Measurements from ENCODE around the gene RALA.
A peak's percentile ranks its signal among the peaks of the same experiment; 100 is the strongest.
"Not testable (repeated sequence)": the region's sequence is repeated elsewhere in the genome, so short reads cannot be mapped to it uniquely, and the experiment has no call there.

RALA gene

DNA sequence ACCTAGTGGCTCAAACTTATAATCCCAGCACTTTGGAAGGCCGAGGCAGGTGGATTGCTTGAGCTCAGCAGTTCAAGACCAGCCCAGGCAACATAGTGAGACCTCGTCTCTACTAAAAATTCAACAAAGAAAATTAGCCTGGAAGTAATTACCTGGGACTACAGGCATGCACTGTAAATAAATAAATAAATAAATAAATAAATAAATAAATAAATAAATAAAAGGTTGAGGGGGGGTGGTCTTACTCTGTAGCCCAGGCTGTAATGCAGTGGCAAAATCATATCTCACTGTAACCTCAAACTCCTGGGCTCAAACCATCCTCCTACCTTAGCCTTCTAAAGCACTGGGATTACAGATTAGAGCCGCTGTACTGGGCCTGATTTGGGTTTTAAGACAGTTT, 50.5 kb downstream of the RALA start:
- no peak for DNase-seq
- Mint-ChIP-seq H3K36me3 (ENCODE audit: low read depth) (peaks cover 22% of the 10 kb centered on the region), H3K4me3 (no peak overlapping the region), H3K27me3 (no peaks in the 10 kb centered on the region), H3K9me3 (peaks cover 4% of the 10 kb centered on the region), H3K4me1 (peaks cover 14% of the 10 kb centered on the region), H3K27ac (no peak overlapping the region)
- no peak for ATAC-seq

DNA sequence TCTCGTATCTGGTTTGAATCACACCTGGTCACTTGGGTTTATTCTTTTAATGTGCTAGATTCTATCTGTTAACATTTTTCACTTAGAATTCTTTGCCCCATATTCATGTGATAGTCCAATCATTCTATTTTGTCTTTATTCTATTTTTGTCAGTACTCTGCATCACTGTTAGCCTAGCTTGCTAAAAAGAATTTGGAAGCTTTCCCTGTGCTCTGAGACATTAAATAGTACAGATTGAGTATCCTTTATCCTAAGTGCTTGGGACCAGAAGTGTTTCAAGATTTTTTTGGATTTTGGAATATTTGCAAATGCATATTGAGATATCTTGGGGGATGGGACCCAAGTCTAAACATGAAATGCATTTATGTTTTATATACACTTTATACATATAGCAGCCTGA, 51.0 kb downstream of the RALA start:
- peaks cover 16% of the 10 kb centered on the region for H3K4me1 Mint-ChIP-seq
- no peak overlapping the region for H3K4me3 Mint-ChIP-seq
- no peak for DNase-seq
- ATAC-seq = no peak
- no peaks in the 10 kb centered on the region for H3K27me3 Mint-ChIP-seq
- H3K27ac Mint-ChIP-seq = no peak overlapping the region
- H3K9me3 Mint-ChIP-seq = peaks cover 4% of the 10 kb centered on the region
- peaks cover 21% of the 10 kb centered on the region for H3K36me3 Mint-ChIP-seq (ENCODE audit: low read depth)

DNA sequence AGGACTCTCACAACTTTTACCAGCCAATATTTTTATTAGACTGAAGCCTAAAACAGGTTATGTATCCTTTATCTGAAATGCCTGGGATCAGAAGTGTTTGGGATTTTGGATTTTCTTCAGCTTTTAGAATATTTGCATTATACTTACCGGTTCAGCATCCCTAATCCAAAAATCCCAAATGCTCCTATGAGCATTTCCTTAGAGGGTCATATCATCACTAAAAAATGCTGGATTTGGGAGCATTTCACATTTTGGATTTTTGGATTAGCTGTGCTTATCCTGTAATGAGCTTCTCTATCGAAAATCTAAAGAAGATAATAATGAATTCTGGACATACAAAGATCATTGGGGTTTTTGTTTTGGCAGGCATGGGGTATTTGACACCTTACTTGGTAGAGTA, 53.0 kb downstream of the RALA start:
- Mint-ChIP-seq H3K27me3 (no peaks in the 10 kb centered on the region), H3K27ac (no peak overlapping the region)
- no peak for ATAC-seq

DNA sequence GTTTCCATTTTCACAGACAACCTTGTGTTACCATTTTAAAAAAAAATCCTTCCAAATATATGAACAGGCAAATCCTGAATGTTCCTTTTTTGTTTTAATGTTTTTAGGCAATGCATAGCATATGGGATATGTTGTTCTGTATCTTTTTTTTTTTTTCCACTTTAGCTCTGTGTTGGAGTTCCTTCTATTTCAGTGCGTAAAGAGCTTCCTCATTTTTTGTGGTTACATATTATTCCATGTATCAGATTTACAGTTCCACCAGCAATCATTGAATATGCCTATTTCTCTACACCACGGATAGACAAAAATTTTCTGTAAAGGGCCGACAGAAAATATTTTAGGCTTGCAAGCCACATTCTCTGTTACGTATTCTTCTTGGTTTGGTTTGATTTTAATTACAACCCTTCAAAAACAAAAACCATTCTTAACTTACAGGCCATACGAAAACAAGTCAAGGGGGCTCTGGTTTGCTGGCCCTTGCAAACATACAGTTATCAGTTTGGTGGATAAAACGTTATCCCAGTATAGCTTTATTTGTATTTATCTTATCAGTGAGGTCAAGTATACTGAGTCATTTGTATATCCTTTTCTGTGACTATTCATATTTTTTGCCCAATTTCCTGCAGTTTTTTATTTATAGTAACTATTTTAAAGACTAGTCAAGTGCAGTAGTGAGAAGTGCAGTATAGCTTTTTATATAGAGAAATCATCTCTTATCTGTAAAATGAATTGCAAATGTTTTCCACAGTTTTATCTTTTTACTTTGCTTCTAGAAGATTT, 55.7 kb downstream of the RALA start:
- H3K4me3 Mint-ChIP-seq = no peak overlapping the region
- DNase-seq (no peak), ATAC-seq (no peak)
- H3K36me3 Mint-ChIP-seq (ENCODE audit: low read depth) = peaks cover 27% of the 10 kb centered on the region
- H3K27me3 Mint-ChIP-seq = no peaks in the 10 kb centered on the region
- H3K9me3 Mint-ChIP-seq = peaks cover 4% of the 10 kb centered on the region
- H3K4me1 Mint-ChIP-seq = peaks cover 33% of the 10 kb centered on the region
- H3K27ac Mint-ChIP-seq = no peak overlapping the region

More for the DNA sequence above, 53.0 kb downstream of the RALA start:
- peaks cover 16% of the 10 kb centered on the region for H3K4me1 Mint-ChIP-seq
- H3K36me3 Mint-ChIP-seq (ENCODE audit: low read depth) = peaks cover 21% of the 10 kb centered on the region
- DNase-seq = no peak
- H3K4me3 Mint-ChIP-seq = no peak overlapping the region
- peaks cover 4% of the 10 kb centered on the region for H3K9me3 Mint-ChIP-seq

DNA sequence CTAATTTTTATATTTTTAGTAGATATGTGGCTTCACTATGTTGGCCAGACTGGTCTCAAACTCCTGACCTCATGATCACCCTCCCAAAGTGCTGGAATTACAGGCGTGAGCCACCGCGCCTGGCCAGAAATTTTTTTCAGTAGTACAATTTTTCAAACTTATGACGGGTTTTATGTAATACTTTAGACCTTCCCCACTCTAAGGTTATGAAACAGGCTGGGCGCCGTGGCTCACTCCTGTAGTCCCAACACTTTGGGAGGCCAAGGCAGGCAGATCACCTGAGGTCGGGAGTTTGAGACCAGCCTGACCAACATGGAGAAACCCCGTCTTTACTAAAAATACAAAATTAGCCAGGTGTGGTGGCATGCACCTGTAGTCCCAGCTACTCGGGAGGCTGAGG, 56.5 kb downstream of the RALA start:
- peaks cover 34% of the 10 kb centered on the region for H3K4me1 Mint-ChIP-seq
- peaks cover 30% of the 10 kb centered on the region for H3K36me3 Mint-ChIP-seq (ENCODE audit: low read depth)
- H3K9me3 Mint-ChIP-seq, ATAC-seq, H3K27ac Mint-ChIP-seq, H3K4me3 Mint-ChIP-seq, DNase-seq, H3K27me3 Mint-ChIP-seq: not testable (repeated sequence)

DNA sequence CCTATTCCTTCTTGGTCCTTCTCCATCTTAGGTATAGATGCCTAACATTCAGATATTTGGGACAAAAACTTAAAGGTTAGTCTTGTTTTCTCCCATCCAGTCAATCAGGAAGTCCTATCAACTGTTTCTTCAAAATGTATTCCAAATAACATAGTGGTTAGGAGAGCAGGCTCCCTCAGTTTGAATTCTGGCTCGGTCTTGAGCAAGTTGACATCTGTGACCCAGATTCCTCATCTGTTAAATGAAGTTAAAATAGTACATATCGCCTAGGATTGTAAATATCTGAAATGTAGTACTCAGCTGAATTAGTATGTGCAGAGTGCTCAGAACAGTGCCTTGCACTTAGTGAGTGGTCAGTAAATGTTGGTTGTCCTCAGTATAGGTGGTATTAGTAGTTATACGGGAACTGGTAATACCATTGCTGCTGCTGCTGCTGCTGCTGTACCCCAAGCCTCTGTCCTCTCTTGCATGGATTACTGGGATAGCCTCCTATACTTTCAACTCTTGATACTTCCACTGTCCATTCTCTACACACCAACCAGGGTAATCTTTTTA, 58.6 kb downstream of the RALA start:
- DNase-seq (no peak), ATAC-seq (no peak)
- no peaks in the 10 kb centered on the region for H3K27me3 Mint-ChIP-seq
- peaks cover under 1% of the 10 kb centered on the region for H3K9me3 Mint-ChIP-seq
- H3K4me3 Mint-ChIP-seq = no peak overlapping the region
- H3K4me1 Mint-ChIP-seq = peaks cover 54% of the 10 kb centered on the region
- peaks cover 17% of the 10 kb centered on the region for H3K36me3 Mint-ChIP-seq (ENCODE audit: low read depth)
- H3K27ac Mint-ChIP-seq = no peak overlapping the region

DNA sequence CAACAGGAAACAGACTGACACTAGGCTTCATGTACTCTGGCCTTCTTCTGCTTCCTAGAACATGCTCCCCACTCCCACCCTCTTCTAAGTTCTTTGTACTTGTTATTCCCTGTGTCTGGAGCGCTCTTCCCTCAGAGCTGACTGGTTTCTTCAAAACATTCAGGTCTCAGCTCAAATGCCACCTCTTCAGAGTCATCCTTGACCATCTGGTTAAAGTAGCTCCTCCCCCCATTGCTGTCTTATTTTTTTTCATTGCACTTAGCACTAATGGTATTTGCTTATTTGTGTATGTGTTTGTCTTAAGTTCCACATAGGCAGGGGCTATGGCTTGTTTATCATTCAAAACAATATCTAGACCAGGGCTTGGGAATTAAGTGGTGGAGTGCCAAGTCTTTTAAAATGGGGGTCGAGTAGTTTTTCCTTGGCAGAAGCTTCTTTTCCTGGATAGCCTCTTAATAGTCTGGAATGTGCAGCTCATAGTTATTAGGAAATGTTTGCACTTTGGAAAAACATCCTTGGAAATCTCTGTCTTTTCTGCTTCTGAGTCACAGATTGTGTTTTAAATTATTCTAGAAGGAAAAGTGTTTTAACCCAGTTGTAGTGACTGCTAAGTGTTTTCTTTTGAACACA, 60.0 kb downstream of the RALA start:
- H3K27ac Mint-ChIP-seq = peak overlapping the region; percentile 13
- no peaks in the 10 kb centered on the region for H3K9me3 Mint-ChIP-seq
- H3K4me1 Mint-ChIP-seq = peaks cover 61% of the 10 kb centered on the region
- DNase-seq (no peak), ATAC-seq (no peak)
- no peak overlapping the region for H3K4me3 Mint-ChIP-seq
- peaks cover 23% of the 10 kb centered on the region for H3K36me3 Mint-ChIP-seq (ENCODE audit: low read depth)
- no peaks in the 10 kb centered on the region for H3K27me3 Mint-ChIP-seq

DNA sequence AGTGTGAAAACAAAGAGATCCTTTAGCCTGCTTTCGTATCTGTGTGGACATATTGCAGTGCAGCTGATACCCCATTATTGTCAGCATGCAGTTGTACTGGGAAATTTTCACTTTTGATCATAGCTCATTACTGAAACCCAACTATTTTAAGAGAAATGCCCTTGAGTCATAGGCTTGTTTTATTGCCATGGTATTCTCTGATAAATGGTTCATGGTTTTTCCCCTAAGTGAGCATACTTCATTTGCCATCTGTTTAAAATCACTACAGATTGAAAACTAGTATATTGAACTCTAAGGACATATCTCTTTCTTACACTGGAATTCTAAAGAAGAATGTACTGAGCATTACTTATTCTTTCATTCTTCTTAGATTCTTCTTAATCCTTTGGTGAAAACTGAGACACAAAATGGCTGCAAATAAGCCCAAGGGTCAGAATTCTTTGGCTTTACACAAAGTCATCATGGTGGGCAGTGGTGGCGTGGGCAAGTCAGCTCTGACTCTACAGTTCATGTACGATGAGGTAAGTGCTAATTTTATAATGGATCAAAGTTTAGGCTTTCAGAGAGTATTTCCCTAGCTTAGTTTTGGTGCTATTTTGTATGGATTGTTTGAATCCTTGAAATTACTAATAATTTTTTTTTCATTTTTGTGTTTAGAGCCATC, 63.0 kb downstream of the RALA start:
- Mint-ChIP-seq H3K4me1 (peaks cover 59% of the 10 kb centered on the region), H3K27ac (peak overlapping the region; percentile 84)
- ATAC-seq = peak; percentile 81

DNA sequence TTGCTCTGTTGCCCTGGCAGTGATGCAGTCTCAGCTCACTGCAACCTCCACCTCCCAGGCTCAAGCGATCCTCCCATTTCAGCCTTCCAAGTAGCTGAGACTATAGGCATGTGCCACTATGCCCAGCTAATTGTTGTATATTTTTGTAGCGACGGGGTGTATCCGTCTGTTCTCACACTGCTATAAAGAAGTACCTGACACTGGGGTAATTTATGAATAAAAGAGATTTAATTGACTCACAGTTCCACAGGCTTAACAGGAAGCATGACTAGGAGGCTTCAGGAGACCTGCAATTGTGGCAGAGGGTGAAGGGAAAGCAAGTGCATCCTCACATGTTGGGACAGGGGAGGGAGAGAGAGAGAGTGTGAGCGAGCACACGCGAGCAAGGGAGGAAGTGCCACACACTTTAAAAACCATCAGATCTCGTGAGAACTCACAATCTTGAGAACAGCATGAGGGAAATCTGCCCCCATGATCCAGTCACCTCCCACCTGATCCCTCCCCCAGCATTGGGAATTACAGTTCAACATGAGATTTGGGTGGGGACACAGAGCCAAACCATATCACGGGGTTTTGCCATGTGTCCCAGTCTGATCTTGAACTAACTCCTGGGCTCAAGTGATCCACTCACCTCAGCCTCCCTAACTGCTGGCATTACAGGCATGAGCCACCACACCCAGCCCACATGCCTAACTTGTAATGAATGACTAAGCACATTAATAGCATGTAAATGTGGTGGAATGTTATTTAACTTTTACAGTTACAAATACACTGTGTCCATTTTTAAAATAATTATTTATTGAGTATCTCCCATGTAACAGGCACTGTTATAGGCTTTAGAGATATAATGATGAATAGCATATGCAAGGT, 65.5 kb downstream of the RALA start:
- H3K36me3 Mint-ChIP-seq (ENCODE audit: low read depth) = peaks cover 49% of the 10 kb centered on the region
- no peak overlapping the region for H3K4me3 Mint-ChIP-seq
- peak overlapping the region; percentile 56 for H3K27ac Mint-ChIP-seq
- H3K4me1 Mint-ChIP-seq = peaks cover 44% of the 10 kb centered on the region
- no peak for DNase-seq
- no peaks in the 10 kb centered on the region for H3K9me3 Mint-ChIP-seq
- no peaks in the 10 kb centered on the region for H3K27me3 Mint-ChIP-seq
- no peak for ATAC-seq

More for the DNA sequence above, 63.0 kb downstream of the RALA start:
- peaks cover 29% of the 10 kb centered on the region for H3K36me3 Mint-ChIP-seq (ENCODE audit: low read depth)
- no peaks in the 10 kb centered on the region for H3K9me3 Mint-ChIP-seq
- no peaks in the 10 kb centered on the region for H3K27me3 Mint-ChIP-seq
- no peak for DNase-seq
- H3K4me3 Mint-ChIP-seq = peak overlapping the region; percentile 38

DNA sequence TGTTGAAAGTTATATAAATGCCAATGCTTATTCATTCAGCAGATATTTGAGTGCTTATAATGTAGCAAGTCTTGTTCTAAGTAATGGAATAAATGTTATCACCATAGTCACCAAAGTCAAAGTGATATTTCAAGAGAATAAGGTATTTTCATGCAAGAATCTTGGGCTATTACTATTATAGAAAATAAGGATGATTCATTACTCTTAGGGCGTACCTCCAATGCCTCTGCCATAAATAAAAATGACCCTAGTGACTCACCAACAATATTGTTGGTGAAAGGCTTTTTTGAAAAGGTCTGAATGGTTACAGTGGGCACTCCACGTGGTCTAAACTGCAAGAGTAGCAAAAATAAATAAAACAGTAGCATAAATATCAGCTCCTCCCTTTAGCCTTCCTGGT, 68.4 kb downstream of the RALA start:
- Mint-ChIP-seq H3K27me3 (no peaks in the 10 kb centered on the region), H3K36me3 (ENCODE audit: low read depth) (peaks cover 45% of the 10 kb centered on the region), H3K4me1 (peaks cover 23% of the 10 kb centered on the region), H3K4me3 (no peak overlapping the region), H3K27ac (peak overlapping the region; percentile 17), H3K9me3 (no peaks in the 10 kb centered on the region)
- ATAC-seq = peak; percentile 52
- no peak for DNase-seq

DNA sequence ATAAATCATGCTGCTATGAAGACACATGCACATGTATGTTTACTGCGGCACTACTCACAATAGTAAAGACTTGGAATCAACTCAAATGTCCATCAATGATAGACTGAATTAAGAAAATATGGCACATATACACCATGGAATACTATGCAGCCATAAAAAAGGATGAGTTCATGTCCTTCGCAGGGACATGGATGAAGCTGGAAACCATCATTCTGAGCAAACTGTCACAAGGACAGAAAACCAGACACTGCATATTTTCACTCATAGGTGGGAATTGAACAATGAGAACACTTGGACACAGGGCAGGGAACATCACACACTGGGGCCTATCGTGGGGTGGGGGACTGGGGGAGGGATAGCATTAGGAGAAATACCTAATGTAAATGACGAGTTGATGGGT, 69.7 kb downstream of the RALA start:
- H3K36me3 Mint-ChIP-seq (ENCODE audit: low read depth) = peaks cover 44% of the 10 kb centered on the region

DNA sequence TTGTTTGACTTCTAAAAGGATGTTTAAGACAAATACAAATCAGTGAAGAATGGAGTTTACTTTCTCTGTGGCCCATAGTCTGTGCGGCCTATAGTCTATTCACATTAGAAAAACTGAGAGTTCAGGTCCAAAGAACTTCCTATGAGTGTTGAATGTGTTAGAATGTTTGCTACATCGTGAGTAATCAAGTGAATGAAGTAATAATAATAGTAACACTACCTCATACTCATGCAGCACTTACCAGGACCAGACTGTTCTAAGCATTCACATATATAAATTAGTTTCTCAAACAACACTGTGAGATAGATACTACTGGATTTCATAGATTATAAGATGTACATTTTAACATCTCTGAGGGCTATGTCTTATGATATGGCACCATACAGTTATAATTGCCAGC, 70.4 kb downstream of the RALA start:
- no peaks in the 10 kb centered on the region for H3K9me3 Mint-ChIP-seq
- peaks cover 11% of the 10 kb centered on the region for H3K4me1 Mint-ChIP-seq
- peaks cover 44% of the 10 kb centered on the region for H3K36me3 Mint-ChIP-seq (ENCODE audit: low read depth)
- H3K4me3 Mint-ChIP-seq = no peak overlapping the region
- ATAC-seq = no peak
- no peak for DNase-seq
- H3K27me3 Mint-ChIP-seq = no peaks in the 10 kb centered on the region
- no peak overlapping the region for H3K27ac Mint-ChIP-seq

More for the DNA sequence above, 69.7 kb downstream of the RALA start:
- H3K4me1 Mint-ChIP-seq = peaks cover 14% of the 10 kb centered on the region
- not testable (repeated sequence) for ATAC-seq, H3K27ac Mint-ChIP-seq, H3K4me3 Mint-ChIP-seq, H3K9me3 Mint-ChIP-seq, H3K27me3 Mint-ChIP-seq, DNase-seq

DNA sequence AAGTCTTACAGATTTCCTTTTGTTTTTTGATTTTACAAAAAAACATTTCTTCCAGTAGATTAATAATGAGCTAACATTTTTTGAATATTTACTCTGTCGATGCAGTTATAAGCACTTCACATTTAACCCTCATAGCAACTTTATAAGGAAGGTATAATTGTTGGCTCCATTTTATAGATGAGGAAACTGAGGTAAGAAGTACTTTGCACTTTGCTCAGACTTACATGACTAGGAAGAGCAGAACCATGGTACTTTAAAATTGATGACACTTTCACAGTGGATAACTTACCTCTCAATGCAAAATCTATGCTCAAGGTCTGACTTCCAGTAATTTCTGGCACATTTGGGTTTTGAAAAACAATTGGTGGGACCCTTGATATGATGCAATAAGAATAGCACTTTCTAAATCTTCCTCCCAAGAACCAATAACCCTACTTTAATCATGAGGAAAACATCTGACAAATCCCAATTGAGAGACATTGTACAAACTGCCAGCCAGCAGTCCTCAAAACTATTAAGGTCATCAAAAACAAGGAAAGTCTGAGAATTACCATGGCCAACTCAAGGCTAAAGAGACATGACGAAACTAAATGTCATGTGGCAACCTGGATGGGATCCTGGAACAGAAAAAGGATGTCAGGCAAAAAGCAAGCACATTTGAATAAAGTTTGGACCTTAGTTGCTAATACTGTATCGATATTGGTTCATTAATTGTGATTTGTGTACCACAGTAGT, 72.6 kb downstream of the RALA start:
- Mint-ChIP-seq H3K36me3 (ENCODE audit: low read depth) (peaks cover 41% of the 10 kb centered on the region), H3K27me3 (no peaks in the 10 kb centered on the region), H3K4me1 (peaks cover 9% of the 10 kb centered on the region), H3K4me3 (no peak overlapping the region), H3K27ac (no peak overlapping the region), H3K9me3 (no peaks in the 10 kb centered on the region)
- DNase-seq = no peak
- ATAC-seq = no peak

All from activated naive CD8-positive, alpha-beta T cell treated with anti-CD3 and anti-CD28 coated beads, Interleukin-2, amount 50 U/mL, for 24 hours (primary cell).